ENCODE measurements around the gene SAP30BP. TPM values are rescaled to one million over a fixed set of nuclear protein-coding genes. Genes with fewer than 3 reads are reported as not detected.

SAP30BP gene
- total and polyA plus RNA-seq, 4 donors: 20.9 to 33.4 (median 30.2) TPM

DNA sequence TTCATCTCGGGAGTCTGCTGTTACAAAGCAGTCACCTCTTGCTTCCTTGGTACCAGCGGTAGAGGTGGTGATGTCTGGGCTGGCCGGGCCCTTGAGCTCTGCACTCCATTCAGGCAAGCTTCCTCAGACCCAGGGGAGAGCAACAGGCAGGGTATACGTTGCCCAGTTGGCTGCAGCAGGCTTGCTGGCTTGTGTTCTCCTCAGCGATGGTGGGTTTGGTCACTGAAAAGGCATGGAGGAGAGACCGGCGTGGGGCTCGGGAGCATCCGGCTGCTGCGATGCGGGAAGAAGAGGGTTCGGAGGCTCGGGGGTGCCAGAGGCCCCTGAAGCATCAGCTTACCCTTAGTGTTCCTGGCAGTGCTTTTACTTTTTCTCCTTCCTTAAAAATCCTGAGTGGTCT lies 25.8 kb downstream of the SAP30BP start:
- peaks cover 0 to 7% (median 2%) of the 10 kb centered on the region in 4 donors for H3K4me1 ChIP-seq (ENCODE audit: control insufficient read depth in 4 of 4, insufficient read depth in 4 of 4, low read length in 3 of 4)
- no peak for TF ChIP-seq JUND (IDR thresholded peaks at IDR 0.05)
- no peak for TF ChIP-seq YY1 (IDR thresholded peaks at IDR 0.05)
- no peak for TF ChIP-seq TAF1 (conservative IDR thresholded peaks at IDR 0.05)
- peaks cover 2 to 40% (median 11%) of the 10 kb centered on the region in 4 donors for H3K36me3 ChIP-seq (ENCODE audit: control insufficient read depth in 4 of 4, insufficient read depth in 3 of 4, low read depth in 1 of 4, low read length in 3 of 4)

DNA sequence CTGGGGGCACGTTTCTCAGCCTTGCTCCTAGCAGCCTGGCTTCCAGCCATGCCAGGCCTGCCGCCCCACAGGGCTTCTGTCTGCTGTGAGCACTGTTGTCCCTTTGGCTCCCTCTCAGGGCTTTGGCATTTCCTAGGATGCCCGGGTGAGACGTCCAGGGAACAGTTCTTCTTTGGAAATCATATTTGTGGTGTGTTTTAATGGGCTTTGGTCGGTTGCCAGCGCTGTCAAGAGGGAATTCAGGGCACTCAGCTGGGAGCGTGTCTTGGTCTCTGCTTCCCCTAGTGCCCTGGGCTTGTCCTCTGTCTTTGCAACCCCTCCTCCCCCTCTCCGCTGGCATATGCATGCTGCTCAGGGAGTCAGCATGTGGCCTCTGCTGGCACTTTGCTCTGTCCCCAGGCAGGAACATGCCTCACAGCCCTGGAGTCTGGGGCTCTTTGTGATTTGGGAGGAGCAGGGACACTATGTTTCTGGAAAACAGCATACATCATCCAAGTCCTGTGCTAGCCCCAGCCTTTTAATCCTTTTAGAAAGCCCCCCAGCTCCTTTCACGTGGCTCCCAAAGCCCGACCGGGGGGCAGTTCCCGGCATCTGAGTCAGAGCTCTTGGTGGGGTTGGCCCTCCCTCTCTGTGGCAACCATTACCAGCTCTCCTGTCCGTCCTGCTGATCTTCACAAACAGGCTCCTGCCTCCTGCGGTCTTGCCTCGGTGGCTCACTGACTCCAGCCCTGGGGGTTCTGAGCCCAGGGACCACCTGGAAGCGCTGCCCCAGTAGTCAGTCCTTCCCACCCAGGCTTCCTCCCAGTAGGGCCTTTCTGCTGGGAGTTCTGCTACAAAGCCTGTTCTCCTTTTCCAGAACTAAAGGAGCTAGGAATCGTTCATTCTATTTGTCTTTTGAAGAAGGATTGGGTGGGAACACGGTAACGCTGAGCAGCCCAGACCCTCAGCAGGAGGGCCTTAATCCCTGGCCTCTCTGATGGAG lies 26.7 kb downstream of the SAP30BP start:
- no peaks in the 10 kb centered on the region for H3K9me3 ChIP-seq (ENCODE audit: control insufficient read depth in 4 of 4, low read length in 3 of 4)
- H3K36me3 ChIP-seq (ENCODE audit: control insufficient read depth in 4 of 4, insufficient read depth in 3 of 4, low read depth in 1 of 4, low read length in 3 of 4): peaks cover 2 to 40% (median 11%) of the 10 kb centered on the region in 4 donors
- no peak overlapping the region for H3K27ac ChIP-seq (ENCODE audit: low read depth in 1 of 2, low read length in 2 of 2)
- TF ChIP-seq SP1 (IDR thresholded peaks at IDR 0.05) (no peak), RAD21 (IDR thresholded peaks at IDR 0.05) (no peak), FOXA1 (IDR thresholded peaks at IDR 0.05) (no peak), HNF4A (conservative IDR thresholded peaks at IDR 0.05) (no peak), FOXA2 (IDR thresholded peaks at IDR 0.05) (no peak), HNF4G (IDR thresholded peaks at IDR 0.05) (no peak)
- TF ChIP-seq, protein P1, sequence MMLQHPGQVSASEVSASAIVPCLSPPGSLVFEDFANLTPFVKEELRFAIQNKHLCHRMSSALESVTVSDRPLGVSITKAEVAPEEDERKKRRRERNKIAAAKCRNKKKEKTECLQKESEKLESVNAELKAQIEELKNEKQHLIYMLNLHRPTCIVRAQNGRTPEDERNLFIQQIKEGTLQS (IDR thresholded peaks at IDR 0.05): no peak
- TF ChIP-seq, protein P2, sequence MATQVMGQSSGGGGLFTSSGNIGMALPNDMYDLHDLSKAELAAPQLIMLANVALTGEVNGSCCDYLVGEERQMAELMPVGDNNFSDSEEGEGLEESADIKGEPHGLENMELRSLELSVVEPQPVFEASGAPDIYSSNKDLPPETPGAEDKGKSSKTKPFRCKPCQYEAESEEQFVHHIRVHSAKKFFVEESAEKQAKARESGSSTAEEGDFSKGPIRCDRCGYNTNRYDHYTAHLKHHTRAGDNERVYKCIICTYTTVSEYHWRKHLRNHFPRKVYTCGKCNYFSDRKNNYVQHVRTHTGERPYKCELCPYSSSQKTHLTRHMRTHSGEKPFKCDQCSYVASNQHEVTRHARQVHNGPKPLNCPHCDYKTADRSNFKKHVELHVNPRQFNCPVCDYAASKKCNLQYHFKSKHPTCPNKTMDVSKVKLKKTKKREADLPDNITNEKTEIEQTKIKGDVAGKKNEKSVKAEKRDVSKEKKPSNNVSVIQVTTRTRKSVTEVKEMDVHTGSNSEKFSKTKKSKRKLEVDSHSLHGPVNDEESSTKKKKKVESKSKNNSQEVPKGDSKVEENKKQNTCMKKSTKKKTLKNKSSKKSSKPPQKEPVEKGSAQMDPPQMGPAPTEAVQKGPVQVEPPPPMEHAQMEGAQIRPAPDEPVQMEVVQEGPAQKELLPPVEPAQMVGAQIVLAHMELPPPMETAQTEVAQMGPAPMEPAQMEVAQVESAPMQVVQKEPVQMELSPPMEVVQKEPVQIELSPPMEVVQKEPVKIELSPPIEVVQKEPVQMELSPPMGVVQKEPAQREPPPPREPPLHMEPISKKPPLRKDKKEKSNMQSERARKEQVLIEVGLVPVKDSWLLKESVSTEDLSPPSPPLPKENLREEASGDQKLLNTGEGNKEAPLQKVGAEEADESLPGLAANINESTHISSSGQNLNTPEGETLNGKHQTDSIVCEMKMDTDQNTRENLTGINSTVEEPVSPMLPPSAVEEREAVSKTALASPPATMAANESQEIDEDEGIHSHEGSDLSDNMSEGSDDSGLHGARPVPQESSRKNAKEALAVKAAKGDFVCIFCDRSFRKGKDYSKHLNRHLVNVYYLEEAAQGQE (IDR thresholded peaks at IDR 0.05): no peak
- TF ChIP-seq, protein P3, sequence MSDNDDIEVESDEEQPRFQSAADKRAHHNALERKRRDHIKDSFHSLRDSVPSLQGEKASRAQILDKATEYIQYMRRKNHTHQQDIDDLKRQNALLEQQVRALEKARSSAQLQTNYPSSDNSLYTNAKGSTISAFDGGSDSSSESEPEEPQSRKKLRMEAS (IDR thresholded peaks at IDR 0.05): no peak
- H3K4me1 ChIP-seq (ENCODE audit: control insufficient read depth in 4 of 4, insufficient read depth in 4 of 4, low read length in 3 of 4): peaks cover 0 to 7% (median 2%) of the 10 kb centered on the region in 4 donors
- H3K9ac ChIP-seq (ENCODE audit: low read depth in 1 of 2, low read length in 2 of 2): no peak overlapping the region
- WGBS: 82% methylated on average over 19 of the region's 19 CpGs
- no peak overlapping the region for H3K4me3 ChIP-seq (ENCODE audit: low read depth in 1 of 3, low read length in 3 of 3)
- no peak for DNase-seq (ENCODE audit: low spot score)
- no peaks in the 10 kb centered on the region for H3K27me3 ChIP-seq (ENCODE audit: control insufficient read depth in 4 of 4, insufficient read depth in 4 of 4, low read length in 3 of 4)

More for the DNA sequence above, 25.8 kb downstream of the SAP30BP start:
- 93% methylated on average over 13 of the region's 13 CpGs for WGBS
- Histone ChIP-seq H3K4me3 (ENCODE audit: low read depth in 1 of 3, low read length in 3 of 3) (no peak overlapping the region), H3K9ac (ENCODE audit: low read depth in 1 of 2, low read length in 2 of 2) (no peak overlapping the region), H3K27me3 (ENCODE audit: control insufficient read depth in 4 of 4, insufficient read depth in 4 of 4, low read length in 3 of 4) (no peaks in the 10 kb centered on the region), H3K27ac (ENCODE audit: low read depth in 1 of 2, low read length in 2 of 2) (no peak overlapping the region), H3K9me3 (ENCODE audit: control insufficient read depth in 4 of 4, low read length in 3 of 4) (no peaks in the 10 kb centered on the region)
- DNase-seq (ENCODE audit: low spot score): no peak

DNA sequence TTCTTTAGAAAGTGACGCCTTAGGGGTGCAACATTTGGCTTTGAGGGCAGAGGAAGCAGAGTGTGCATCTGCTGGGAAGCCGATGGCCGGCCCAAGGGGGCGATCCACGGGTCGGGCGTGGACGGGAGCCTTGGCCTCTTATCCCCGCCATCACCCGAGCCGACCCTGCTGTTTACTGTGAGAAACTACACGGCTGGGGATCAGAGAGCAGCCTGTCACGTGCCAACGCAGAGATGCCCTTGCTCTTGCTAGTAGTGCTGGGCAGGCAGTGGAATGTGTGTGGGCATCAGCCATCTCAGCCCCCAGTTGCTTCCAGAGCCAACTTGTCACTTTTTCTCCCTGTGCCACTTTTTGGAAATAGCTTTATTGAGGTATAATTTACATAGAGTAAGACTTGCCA lies 27.4 kb downstream of the SAP30BP start:
- Histone ChIP-seq H3K27ac (ENCODE audit: low read depth in 1 of 2, low read length in 2 of 2) (no peak overlapping the region), H3K9me3 (ENCODE audit: control insufficient read depth in 4 of 4, low read length in 3 of 4) (no peaks in the 10 kb centered on the region), H3K9ac (ENCODE audit: low read depth in 1 of 2, low read length in 2 of 2) (no peak overlapping the region), H3K36me3 (ENCODE audit: control insufficient read depth in 4 of 4, insufficient read depth in 3 of 4, low read depth in 1 of 4, low read length in 3 of 4) (peaks cover 2 to 40% (median 11%) of the 10 kb centered on the region in 4 donors), H3K4me1 (ENCODE audit: control insufficient read depth in 4 of 4, insufficient read depth in 4 of 4, low read length in 3 of 4) (peaks cover 0 to 7% (median 2%) of the 10 kb centered on the region in 4 donors), H3K4me3 (ENCODE audit: low read depth in 1 of 3, low read length in 3 of 3) (no peak overlapping the region), H3K27me3 (ENCODE audit: control insufficient read depth in 4 of 4, insufficient read depth in 4 of 4, low read length in 3 of 4) (no peaks in the 10 kb centered on the region)
- 79% methylated on average over 14 of the region's 14 CpGs for WGBS
- no peak for TF ChIP-seq GABPA (IDR thresholded peaks at IDR 0.05 in 1 of 2, conservative IDR thresholded peaks at IDR 0.05 in 1 of 2)
- TF ChIP-seq, protein P1 (IDR thresholded peaks at IDR 0.05): no peak
- no peak for TF ChIP-seq YY1 (IDR thresholded peaks at IDR 0.05)
- no peak for TF ChIP-seq FOXA1 (IDR thresholded peaks at IDR 0.05)
- TF ChIP-seq NR2F2 (IDR thresholded peaks at IDR 0.05): no peak
- TF ChIP-seq RAD21 (IDR thresholded peaks at IDR 0.05): no peak
- no peak for TF ChIP-seq FOXA2 (IDR thresholded peaks at IDR 0.05)
- TF ChIP-seq RXRA (IDR thresholded peaks at IDR 0.05): no peak
- no peak for TF ChIP-seq JUND (IDR thresholded peaks at IDR 0.05)
- no peak for TF ChIP-seq HNF4G (IDR thresholded peaks at IDR 0.05)
- TF ChIP-seq, protein P4, sequence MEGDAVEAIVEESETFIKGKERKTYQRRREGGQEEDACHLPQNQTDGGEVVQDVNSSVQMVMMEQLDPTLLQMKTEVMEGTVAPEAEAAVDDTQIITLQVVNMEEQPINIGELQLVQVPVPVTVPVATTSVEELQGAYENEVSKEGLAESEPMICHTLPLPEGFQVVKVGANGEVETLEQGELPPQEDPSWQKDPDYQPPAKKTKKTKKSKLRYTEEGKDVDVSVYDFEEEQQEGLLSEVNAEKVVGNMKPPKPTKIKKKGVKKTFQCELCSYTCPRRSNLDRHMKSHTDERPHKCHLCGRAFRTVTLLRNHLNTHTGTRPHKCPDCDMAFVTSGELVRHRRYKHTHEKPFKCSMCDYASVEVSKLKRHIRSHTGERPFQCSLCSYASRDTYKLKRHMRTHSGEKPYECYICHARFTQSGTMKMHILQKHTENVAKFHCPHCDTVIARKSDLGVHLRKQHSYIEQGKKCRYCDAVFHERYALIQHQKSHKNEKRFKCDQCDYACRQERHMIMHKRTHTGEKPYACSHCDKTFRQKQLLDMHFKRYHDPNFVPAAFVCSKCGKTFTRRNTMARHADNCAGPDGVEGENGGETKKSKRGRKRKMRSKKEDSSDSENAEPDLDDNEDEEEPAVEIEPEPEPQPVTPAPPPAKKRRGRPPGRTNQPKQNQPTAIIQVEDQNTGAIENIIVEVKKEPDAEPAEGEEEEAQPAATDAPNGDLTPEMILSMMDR (IDR thresholded peaks at IDR 0.05; ENCODE audit: low read depth, low read length, missing input control): no peak
- TF ChIP-seq, protein P5, sequence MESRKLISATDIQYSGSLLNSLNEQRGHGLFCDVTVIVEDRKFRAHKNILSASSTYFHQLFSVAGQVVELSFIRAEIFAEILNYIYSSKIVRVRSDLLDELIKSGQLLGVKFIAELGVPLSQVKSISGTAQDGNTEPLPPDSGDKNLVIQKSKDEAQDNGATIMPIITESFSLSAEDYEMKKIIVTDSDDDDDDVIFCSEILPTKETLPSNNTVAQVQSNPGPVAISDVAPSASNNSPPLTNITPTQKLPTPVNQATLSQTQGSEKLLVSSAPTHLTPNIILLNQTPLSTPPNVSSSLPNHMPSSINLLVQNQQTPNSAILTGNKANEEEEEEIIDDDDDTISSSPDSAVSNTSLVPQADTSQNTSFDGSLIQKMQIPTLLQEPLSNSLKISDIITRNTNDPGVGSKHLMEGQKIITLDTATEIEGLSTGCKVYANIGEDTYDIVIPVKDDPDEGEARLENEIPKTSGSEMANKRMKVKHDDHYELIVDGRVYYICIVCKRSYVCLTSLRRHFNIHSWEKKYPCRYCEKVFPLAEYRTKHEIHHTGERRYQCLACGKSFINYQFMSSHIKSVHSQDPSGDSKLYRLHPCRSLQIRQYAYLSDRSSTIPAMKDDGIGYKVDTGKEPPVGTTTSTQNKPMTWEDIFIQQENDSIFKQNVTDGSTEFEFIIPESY (IDR thresholded peaks at IDR 0.05): no peak
- no peak for TF ChIP-seq HNF4A (conservative IDR thresholded peaks at IDR 0.05)
- DNase-seq (ENCODE audit: low spot score): no peak
